IMR-90 (cell line): Measurements from ENCODE around the gene TUBA8. TPM values are rescaled to one million over a fixed set of nuclear protein-coding genes. Genes with fewer than 3 reads are reported as not detected.

ENCODE experiments used
- ATAC-seq: fragments of 200-7000 bp; cut with Tn5 transposase; 2 replicates; pipeline ENCODE4 v1.9.1; 2020; ENCODE audit warnings: low read depth, mild to moderate bottlenecking, moderate library complexity
- BruUV-seq: library from RNA; stranded (reverse); fragments of 400-500 nt; replicated peaks from 2 replicates; lab custom pipeline; 2021; lab: Mats Ljungman, UMichigan
- CTCF ChIA-PET: fragments of 300-600 bp; formaldehyde crosslinking; extraction: SDS; loops from one replicate; lab custom pipeline; 2021; ENCODE audit warnings: antibody characterized with exemption; lab: Yijun Ruan, JAX
- POLR2A ChIA-PET: fragments of 300-600 bp; sonication (Branson Sonifier 250); formaldehyde crosslinking; loops from one replicate; lab custom pipeline; 2022; ENCODE audit warnings: antibody characterized with exemption; ENCODE audit not compliant: unreplicated experiment; lab: Charles Lee
- DNase-seq: peaks from one replicate; pipeline ENCODE4 v3.0.0; 2013
- H2AFZ ChIP-seq: replicated peaks from 2 replicates; pipeline ENCODE3; 2013; ENCODE audit warnings: low read length, mild to moderate bottlenecking; ENCODE audit not compliant: poor library complexity
- H2AK5ac ChIP-seq: 2 replicates; pipeline ENCODE4 v1.6.1; 2013; ENCODE audit warnings: low read depth, low read length, inconsistent platforms
- H2AK9ac ChIP-seq: replicated peaks from 2 replicates; pipeline ENCODE3; 2013; ENCODE audit warnings: mild to moderate bottlenecking, low read depth, low read length, moderate library complexity; ENCODE audit not compliant: poor library complexity
- H2BK120ac ChIP-seq: 2 replicates; pipeline ENCODE4 v1.6.1; 2013; ENCODE audit warnings: low read depth, low read length, inconsistent platforms
- H2BK15ac ChIP-seq: 3 replicates; pipeline ENCODE4 v1.6.1; 2013; ENCODE audit warnings: low read depth, low read length, inconsistent platforms
- H2BK20ac ChIP-seq: 2 replicates; pipeline ENCODE4 v1.6.1; 2013; ENCODE audit warnings: low read depth, mild to moderate bottlenecking, inconsistent platforms, low read length, moderate library complexity
- H2BK5ac ChIP-seq: 2 replicates; pipeline ENCODE4 v1.6.1; 2013; ENCODE audit warnings: mild to moderate bottlenecking, low read depth, low read length, inconsistent platforms; ENCODE audit not compliant: poor library complexity, severe bottlenecking
- H3K14ac ChIP-seq: replicated peaks from 2 replicates; pipeline ENCODE4 v1.6.1; 2013; ENCODE audit warnings: low read depth, low read length, inconsistent platforms
- H3K18ac ChIP-seq: 2 replicates; pipeline ENCODE4 v1.6.1; 2013; ENCODE audit warnings: low read depth, low read length, control low read depth
- H3K23ac ChIP-seq: 2 replicates; pipeline ENCODE4 v1.6.1; 2013; ENCODE audit warnings: low read depth, low read length, inconsistent platforms
- H3K27ac ChIP-seq: 2 replicates; pipeline ENCODE4 v1.5.1; 2013; ENCODE audit warnings: mild to moderate bottlenecking, control low read depth, low read length; ENCODE audit not compliant: insufficient read depth
- H3K27me3 ChIP-seq: 2 replicates; pipeline ENCODE4 v1.6.1; 2013; ENCODE audit warnings: low read length; ENCODE audit not compliant: control insufficient read depth, insufficient read depth
- H3K36me3 ChIP-seq: 2 replicates; pipeline ENCODE4 v1.6.1; 2013; ENCODE audit warnings: low read length, mixed read lengths; ENCODE audit not compliant: control insufficient read depth, insufficient read depth
- H3K4ac ChIP-seq: 2 replicates; pipeline ENCODE4 v1.6.1; 2013; ENCODE audit warnings: low read depth, low read length, inconsistent platforms
- H3K4me1 ChIP-seq: 2 replicates; pipeline ENCODE4 v1.6.1; 2013; ENCODE audit warnings: low read length, mixed read lengths; ENCODE audit not compliant: control insufficient read depth, insufficient read depth
- H3K4me2 ChIP-seq: 2 replicates; pipeline ENCODE4 v1.6.1; 2013; ENCODE audit warnings: low read depth, mild to moderate bottlenecking, control low read depth, low read length, moderate library complexity
- H3K4me3 ChIP-seq: 2 replicates; pipeline ENCODE4 v1.5.1; 2013; ENCODE audit warnings: low read depth, mild to moderate bottlenecking, control low read depth, low read length, moderate library complexity; ENCODE audit not compliant: insufficient read depth
- H3K56ac ChIP-seq: 2 replicates; pipeline ENCODE4 v1.6.1; 2013; ENCODE audit warnings: low read length, inconsistent platforms; ENCODE audit not compliant: insufficient read depth; ENCODE audit errors: extremely low read depth
- H3K79me1 ChIP-seq, 2 experiments: 2 replicates each; pipeline ENCODE4 v1.6.1; 2013; ENCODE audit warnings: low read length in 2 of 2, inconsistent platforms in 1 of 2, low read depth in 1 of 2
- H3K9ac ChIP-seq: 2 replicates; pipeline ENCODE4 v1.6.1; 2013; ENCODE audit warnings: low read depth, low read length, control low read depth
- H3K9me1 ChIP-seq: 2 replicates; pipeline ENCODE4 v1.6.1; 2013; ENCODE audit warnings: low read length, inconsistent platforms; ENCODE audit not compliant: insufficient read depth
- H3K9me3 ChIP-seq: 2 replicates; pipeline ENCODE4 v1.6.1; 2013; ENCODE audit warnings: low read length; ENCODE audit not compliant: control insufficient read depth, insufficient read depth
- H4K20me1 ChIP-seq: 2 replicates; pipeline ENCODE4 v1.6.1; 2013; ENCODE audit warnings: low read length, inconsistent platforms; ENCODE audit not compliant: insufficient read depth
- H4K5ac ChIP-seq: 2 replicates; pipeline ENCODE4 v1.6.1; 2013; ENCODE audit warnings: mild to moderate bottlenecking, low read depth, low read length, control low read depth
- H4K8ac ChIP-seq, 2 experiments: 2 replicates each; pipeline ENCODE4 v1.6.1; 2013; ENCODE audit warnings: low read depth in 2 of 2, low read length in 2 of 2, control low read depth in 1 of 2, inconsistent platforms in 1 of 2
- H4K91ac ChIP-seq: 2 replicates; pipeline ENCODE4 v1.6.1; 2013; ENCODE audit warnings: low read depth, low read length, inconsistent platforms; ENCODE audit not compliant: insufficient read depth
- ELK1 ChIP-seq: fragments of 150-350 bp; IDR thresholded peaks from 2 replicates; pipeline ENCODE4 v1.6.1; 2016; ENCODE audit warnings: low read depth, mild to moderate bottlenecking, low read length, moderate library complexity, borderline replicate concordance
- RCOR1 ChIP-seq: IDR thresholded peaks from 2 replicates; pipeline ENCODE4 v1.6.1; 2012; ENCODE audit warnings: mild to moderate bottlenecking, low read length, improper control_type of control experiment; ENCODE audit not compliant: insufficient replicate concordance
- WGBS, 2 experiments: methylation state at CpG; one replicate each; pipeline versions ENCODE4 v1.1.5 to v1.1.7; 2013; ENCODE audit warnings: missing lambda C conversion rate in 2 of 2; ENCODE audit not compliant: insufficient read length in 1 of 2; ENCODE audit errors: extremely low coverage in 2 of 2; 5-methylcytosine and 5-hydroxymethylcytosine counted together
- dilution Hi-C: fragments of 300-500 bp; cut with HindIII; formaldehyde crosslinking; loops from one replicate; pipeline ENCODE4 v1.14.3; 2018; ENCODE audit warnings: low sequenced_read_pairs; ENCODE audit not compliant: unreplicated experiment
- in situ Hi-C: fragments of 300-500 bp; cut with MboI; formaldehyde crosslinking; loops from 3 replicates; pipeline ENCODE4 v1.14.3; 2019; ENCODE audit warnings: low sequenced_read_pairs, inconsistent platforms, mixed read lengths
- intact Hi-C: fragments of 100-400 bp; cut with micrococcal nuclease; formaldehyde crosslinking; loops from 2 replicates; pipeline ENCODE4 v1.10.0; 2022
- polyA plus RNA-seq, 3 experiments: library from polyadenylated mRNA; depleted of rRNA; stranded (reverse); fragments of >200 nt; gene quantifications; 2 replicates each; pipeline ENCODE4 v1.2.3, GENCODE V29; 2012; ENCODE audit warnings: low replicate concordance in 1 of 3
- total RNA-seq: library from RNA; depleted of rRNA; stranded (reverse); fragments of >200 nt; gene quantifications from 2 replicates; pipeline ENCODE4 v1.2.3, GENCODE V29; 2012

The TUBA8 gene
- total and polyA plus RNA-seq, 2 of the 4 experiments (the other 2 are of a cell fraction) = 1.4 to 2.2 TPM

GRCh38 chr22:18062421-18062820 lies 48.2 kb upstream of the TUBA8 start:
- Histone ChIP-seq H3K9me1 (peaks cover 12% of the 10 kb centered on the region; the same call in 1 of the 2 replicates), H2BK20ac (peak overlapping the region; percentile 18; the same call in 1 of the 2 replicates), H3K18ac (no peak overlapping the region), H2AFZ (no peak overlapping the region), H3K4ac (no peak overlapping the region), H2AK5ac (no peak overlapping the region), H3K27ac (no peak overlapping the region), H3K27me3 (no peaks in the 10 kb centered on the region), H4K5ac (no peak overlapping the region), H3K23ac (no peak overlapping the region), H3K9me3 (no peaks in the 10 kb centered on the region), H2BK120ac (no peak overlapping the region), H2BK15ac (no peak overlapping the region; the same call in 1 of the 3 replicates), H3K36me3 (no peaks in the 10 kb centered on the region), H2AK9ac (no peak overlapping the region), H4K20me1 (no peaks in the 10 kb centered on the region), H3K14ac (no peak overlapping the region), H3K9ac (no peak overlapping the region), H3K56ac (no peak overlapping the region), H3K4me2 (no peak overlapping the region), H3K4me1 (peaks cover 9% of the 10 kb centered on the region), H4K91ac (no peak overlapping the region), H2BK5ac (no peak overlapping the region), H3K79me1 (no peaks in the 10 kb centered on the region), H3K4me3 (no peak overlapping the region), H4K8ac (no peak overlapping the region)
- ATAC-seq (no peak), DNase-seq (no peak)
- CTCF ChIA-PET = no interaction called here
- 100% methylated on average over 1 of the region's 3 CpGs; no CpG with 5 or more reads in 1 of the 2 experiments for WGBS, 2 experiments
- POLR2A ChIA-PET = no interaction called here
- no TSS peak for BruUV-seq
- TF ChIP-seq RCOR1 = no peak
- TF ChIP-seq ELK1 = no peak
- intact Hi-C loops = no loop called here
- dilution Hi-C loops = no loop called here
- in situ Hi-C loops = loop anchor here (25.0 kb wide), 1 partner anchor 500 kb away; the partner anchor contains the start of gene SLC25A18
